Activated CD8-positive, alpha-beta memory T cell treated with anti-CD3 and anti-CD28 coated beads for 1 hour (primary cell): Measurements from ENCODE around the gene LMBR1.

ENCODE experiments used
- DNase-seq, 2 donors: peaks; one replicate each; pipeline ENCODE4 v3.0.0-alpha.2; 2020; ENCODE audit warnings: low read depth in 1 of 2; ENCODE audit errors: extremely low read depth in 1 of 2

Gene LMBR1

DNA sequence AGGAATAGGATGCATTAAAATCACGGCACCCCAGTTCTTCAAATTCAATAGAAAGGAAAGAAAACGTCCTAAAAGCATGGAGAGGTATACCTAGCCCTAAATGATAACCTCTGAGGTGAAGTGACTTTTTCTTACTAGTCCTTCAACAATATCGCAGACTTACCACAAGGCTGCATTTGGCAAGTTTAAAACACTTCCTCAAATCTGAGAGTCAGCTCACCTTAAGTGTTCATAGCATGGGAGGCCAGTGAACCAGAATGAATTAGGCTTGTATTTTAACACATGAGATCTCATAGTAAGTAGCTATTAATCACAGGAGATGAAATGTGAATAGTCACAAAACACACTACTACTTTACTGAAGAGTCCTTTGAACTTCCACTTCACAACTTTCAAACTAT, 128.2 kb downstream of the LMBR1 start:
- no peak for DNase-seq

DNA sequence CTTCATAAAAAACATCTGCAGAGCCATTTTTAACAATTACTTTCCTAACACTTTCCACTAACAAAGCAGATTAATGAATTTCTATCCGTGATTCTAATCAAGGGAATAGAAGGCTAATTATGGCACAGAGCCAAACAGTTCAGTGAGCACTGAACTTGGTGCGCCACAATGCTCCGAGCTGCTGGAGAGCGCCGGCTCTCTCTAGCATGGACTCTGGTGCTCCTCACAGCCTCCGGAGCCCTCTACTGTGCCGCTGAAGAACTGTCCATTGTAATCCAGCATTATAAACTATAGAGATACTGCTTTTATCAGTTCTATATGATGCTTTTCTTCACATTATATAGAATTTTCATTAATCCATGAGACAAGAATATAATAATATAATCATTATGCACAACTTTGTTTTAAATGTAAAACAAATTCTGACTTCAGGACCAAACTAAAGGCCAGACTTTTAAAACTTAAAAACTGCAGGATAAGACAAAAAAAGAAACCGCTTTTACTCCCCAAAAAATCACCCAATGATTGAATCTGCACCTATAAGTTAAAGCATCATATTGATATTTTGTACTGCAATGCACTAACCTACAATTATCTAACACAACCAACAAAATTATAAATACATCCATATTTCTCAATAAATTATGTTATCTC, 128.8 kb downstream of the LMBR1 start:
- no peak for DNase-seq

DNA sequence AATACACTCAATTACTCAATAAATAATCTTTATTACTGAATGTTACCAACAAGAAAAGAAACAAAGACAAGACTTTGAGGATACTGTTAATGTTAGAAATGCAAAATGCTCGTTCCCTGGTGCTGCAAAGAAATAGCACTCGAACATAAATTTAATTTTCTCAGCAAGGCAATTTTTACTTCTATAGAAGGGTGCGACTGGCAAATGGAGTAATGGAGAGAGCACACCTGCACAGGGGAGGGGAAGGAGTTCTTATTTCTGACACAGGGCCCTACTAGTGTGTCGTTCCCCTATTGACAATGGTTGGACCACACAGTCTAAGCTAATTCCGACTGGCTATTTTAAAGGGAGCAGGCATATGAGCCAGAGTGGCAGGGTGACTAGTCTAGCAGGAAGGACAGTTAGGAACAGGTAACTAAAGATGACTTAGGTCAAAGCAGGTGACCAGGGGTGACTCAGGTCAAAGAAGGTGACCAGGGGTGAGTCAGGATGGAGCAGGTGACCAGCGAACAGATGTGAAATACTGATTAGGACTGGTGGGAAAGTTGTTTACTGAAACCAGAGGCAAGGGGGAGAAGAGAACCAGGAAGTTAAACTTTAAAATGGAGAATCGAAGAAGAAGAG, 133.3 kb downstream of the LMBR1 start:
- DNase-seq = no peak

DNA sequence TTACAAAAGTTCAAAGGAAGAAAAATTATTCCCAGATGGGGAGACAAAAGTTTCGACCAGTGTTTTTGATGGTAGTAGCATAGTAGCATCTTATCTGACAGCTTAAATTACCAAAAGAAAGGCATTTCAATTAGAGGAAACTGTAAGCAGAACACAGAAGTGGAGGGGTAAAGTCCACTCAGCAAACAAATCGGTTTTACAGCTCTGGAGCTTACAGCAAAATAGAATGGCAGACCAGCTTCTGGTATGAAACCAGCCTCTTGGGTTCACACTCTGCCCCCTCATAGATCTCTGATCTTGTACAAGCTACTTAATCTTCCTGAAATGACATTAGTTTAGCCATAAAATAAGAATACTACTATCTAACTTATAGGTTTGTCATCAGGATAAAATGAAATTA, 133.8 kb downstream of the LMBR1 start:
- no peak for DNase-seq

DNA sequence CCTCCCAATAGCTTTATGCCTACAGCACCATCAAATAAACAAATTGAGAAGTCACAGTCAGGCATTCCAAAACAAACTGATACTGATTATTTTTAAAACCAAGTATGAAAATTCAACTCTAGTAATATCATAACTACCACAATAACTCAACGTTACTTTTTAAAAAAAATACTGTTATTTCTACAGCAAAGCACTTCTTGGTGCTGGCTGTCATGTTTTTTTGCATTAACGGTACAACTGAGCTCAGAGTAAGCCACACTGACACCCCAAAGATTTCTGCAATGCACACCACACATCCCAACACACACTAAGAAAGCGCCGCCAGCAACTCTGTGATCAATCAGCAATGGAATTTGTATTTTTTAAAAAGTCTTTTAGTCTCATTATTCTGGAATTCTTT, 138.8 kb downstream of the LMBR1 start:
- DNase-seq = no peak

DNA sequence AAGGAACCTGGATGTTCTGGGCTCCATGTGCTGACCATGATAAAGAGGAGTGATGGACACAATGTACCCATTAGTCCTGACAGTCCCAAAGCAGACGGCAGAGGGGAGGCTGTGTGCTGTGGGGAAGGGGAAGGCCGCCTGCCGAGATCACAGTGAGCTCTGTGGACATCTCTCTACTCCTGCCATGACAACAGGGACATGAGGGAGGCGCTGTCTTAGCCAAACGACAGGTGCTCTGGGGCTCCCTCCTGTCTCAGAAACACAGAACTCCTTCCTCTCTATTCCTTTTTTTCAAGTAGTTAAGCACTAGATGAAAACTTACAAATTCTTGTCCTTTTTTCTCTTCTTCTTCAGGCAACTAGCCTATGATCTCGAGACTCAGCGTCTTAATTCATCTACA, 139.4 kb downstream of the LMBR1 start:
- DNase-seq = no peak

DNA sequence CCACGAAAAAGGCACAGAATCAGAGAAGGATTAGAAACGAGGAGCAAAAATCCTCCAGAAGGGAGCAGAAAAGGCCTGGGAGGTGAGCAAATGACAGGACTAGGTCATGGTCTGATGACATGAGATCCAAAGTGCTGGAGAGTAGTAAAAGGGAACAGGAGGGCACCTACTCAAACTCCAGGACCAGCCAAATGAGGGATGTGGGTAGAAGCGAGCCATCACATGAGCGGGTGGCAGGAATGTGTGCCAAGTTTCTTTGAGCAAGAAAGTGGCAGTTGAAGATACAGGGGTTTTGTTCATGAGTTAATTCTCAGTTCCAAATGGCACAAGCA, 139.8 kb downstream of the LMBR1 start:
- no peak for DNase-seq

DNA sequence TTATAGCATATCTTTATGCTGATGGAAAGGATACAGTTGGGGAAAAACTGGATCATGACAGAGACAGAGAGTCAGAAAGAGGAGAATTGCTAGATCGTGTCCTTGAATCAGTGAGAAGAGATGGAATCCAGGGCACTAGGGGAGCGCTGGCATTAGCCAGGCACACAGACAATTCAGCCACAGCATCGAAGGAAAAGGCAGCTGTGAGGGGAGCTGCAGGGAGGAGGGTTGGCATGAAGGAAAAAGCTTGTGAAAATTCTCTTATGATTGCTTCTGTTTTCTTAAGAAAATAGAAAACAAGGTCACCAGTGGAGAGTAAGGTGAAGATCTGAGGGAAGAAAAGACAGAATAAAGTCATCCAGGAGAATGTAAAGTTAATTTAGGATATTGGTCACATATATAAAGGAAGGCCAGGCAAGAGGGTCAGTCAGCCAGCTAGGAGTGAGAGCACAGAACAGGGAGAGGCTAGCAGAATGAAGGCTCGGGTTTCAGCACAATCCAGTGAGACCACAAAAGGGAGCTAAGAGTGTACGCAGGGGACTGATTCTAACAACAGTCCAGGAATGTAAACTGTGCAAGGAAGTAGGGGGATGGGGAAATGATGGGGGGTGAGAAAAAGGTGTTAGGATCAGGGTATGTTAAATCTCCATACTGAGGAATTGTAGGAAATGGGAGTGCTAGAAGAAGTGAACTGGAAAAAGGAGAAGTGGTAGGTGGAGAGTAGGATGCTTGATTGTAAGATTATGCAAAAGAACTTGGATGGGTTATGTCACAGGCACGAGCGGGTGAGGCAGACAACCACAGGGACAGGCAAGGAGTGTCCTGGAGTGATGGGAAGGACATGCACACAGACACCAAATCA, 140.4 kb downstream of the LMBR1 start:
- DNase-seq = no peak

DNA sequence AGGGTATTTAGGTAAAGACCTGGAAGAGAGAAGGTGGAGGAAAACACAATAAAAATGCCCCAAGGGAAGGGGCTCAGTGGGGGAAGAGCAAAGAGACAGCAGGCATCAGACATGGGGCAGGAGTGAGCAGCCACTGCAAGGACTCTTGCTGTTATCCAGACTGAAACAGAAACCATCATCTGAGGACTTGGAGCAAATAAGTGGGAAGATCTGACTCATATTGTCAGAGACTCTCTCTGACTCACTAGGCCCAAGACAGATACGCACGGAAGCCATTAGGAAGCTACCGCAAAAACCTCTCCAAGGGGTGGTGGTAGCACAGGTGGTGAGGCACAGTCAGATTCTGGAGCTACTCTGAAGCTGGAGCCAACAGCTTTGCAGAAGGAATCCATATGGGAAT, 141.7 kb downstream of the LMBR1 start:
- DNase-seq = no peak

DNA sequence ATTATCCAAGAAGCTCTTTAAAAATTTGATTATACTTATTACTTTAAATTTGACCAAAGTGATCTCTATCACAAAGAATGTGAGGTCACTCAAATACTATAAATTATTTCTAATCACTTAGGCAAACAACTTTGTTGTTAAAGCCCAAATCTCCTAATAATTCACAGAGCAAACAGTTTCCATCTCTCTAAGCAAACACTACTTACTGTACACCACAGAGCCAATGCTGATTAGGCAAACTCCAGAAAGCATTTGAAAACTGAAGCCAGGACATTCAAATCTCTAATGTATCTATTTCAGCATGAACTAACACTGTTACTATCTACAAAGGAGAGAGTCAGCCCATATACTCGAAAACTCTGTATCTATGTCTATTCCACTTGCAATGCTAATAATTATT, 145.3 kb downstream of the LMBR1 start:
- DNase-seq = no peak

DNA sequence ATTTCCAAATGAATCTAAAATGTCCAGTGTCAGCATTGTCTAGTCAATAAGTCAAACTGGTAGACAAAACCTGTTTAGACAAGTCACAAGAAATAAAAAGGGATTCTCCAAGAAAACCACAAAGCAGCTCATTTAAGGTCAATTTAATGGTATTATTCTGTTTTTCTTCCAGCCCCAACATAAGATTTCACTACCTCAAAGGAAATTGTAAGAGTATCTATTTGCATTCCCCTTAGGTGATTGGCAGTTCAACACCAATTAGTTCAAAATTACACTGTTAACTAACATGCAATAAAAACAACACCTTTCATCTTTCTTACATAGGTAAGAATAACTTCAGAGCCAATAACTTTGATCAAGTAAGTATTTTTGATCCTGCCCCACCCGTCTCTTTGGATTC, 146.1 kb downstream of the LMBR1 start:
- no peak for DNase-seq

DNA sequence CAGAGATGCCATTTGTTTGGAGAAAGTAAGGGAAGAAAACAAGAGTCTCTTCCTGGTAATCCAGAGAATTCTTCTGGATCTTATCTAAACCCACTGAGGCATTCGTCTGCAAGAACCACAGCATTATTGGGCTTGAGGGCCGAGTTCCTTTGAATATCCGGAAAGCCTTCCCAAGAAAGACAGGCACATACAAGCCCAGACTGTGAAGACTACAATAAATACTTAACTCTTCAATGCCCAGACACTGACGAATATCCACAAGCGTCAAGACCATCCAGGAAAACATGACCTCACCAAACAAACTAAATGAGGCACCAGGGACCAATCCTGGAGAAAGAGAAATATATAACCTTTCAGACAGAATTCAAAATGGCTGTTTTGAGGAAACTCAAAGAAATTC, 153.4 kb downstream of the LMBR1 start:
- no peak for DNase-seq

DNA sequence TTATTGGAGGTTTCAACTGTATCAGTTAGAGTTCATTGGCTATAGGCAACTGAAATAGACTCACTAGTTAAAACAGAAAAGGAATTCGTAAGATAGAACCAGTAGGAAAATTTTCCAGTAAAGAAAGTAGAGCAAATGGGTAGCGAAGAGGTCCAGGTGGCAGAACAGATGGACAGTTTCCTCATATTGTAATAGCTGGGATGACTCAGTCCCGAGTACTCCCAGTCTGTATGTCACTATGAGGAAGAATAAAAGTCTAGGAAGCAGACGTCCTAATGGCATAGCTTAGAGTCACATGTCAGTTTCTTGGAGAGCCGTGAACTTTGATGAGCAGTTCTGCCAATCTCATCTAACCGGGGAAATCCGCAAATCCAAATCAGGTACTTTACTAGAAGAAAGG, 157.1 kb downstream of the LMBR1 start:
- DNase-seq = no peak

DNA sequence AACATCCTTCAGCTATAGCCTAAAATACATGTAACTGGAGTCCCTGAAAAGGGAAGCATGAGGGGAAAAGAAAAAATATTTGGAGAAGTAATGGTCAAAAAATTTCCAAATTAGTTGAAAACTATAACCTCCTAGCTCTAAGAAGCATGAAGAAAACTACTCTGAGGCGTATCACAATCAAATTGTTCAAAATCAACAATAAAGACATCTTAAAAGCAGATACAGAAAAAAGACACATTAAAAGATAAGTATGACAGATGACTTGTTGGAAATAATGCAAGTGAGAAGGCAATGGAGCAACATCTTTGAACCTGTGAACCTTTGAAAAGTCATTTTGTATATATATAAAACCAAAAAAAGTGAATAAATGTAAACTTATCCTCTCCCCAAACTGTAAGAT, 159.3 kb downstream of the LMBR1 start:
- DNase-seq = no peak

DNA sequence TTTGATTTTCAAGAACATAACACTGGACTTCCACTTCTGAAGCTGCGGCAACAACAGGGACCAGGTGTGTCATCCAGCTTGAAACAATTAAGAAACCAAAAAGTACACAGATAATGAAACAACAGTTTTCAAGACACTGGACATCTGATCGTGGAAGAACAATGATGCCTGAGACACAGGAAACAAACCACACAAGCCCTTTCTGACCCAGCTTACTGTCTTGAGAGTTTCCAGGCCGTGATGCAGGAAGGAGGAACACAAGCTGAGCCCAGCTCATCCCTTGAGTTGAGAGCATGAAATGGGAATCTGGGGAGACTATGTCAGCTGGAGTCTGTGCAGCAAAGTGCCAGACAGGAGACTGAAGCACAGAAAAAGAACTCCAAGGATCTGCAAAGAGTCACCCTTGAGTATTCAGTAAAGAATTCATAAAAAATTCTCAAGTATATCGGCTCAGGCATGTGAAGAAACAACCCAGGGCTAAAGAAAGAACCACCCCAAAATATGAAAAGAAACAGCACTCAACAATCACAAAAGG, 160.8 kb downstream of the LMBR1 start:
- no peak for DNase-seq

DNA sequence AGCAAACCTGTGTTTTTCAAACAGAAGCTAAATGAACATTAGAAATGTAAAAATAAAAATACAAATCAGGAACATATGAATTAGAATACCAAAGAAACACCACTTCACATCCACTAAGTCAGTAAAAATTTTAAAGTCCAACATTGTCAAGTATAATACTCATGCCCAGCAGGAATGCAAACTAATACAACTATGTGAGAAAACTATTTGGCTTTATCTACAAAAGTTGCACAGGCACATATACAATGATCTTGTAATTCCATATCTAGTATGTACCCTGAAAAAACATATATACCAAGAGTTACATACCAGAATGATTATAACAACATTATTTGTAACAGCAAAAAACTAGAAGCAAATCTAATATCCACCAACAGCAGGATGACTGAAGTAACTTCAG, 161.3 kb downstream of the LMBR1 start:
- DNase-seq = no peak

DNA sequence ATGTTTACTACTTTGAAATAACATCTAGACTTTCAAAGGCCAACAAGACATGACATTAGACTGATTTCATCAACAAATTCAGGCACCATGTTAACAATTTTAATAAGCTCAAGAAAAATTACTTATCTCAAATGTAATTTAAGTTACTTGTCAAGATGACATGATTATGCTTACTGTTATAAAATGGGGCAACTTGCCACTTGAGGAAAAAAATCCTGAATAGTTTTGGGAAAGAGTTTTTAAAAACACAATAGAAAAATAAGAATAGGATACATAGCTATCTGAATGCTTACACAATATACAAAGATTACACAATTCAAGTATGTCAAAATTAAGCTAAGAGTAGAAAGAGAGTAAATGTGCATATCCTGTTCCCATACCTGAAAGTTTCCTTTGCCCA, 167.0 kb downstream of the LMBR1 start:
- DNase-seq = no peak

DNA sequence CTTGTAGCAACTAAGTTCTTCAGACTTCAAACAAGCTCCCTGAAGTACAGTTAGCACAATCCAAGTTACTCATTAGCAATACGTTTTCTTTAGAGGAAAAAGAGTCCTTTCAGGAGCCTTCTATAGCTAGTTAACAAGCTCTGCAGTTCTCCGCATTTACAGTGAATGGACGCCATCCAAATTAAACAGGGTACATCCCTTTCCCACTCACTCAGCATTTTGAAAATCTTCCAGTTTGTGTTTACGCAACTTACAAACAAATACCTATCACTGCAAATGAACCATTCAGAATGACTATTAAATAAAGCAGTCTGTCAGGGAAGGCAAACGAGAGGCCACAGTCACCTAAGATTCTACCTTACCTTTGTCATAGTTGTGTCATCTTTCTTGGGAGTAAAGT, 167.9 kb downstream of the LMBR1 start:
- no peak for DNase-seq

DNA sequence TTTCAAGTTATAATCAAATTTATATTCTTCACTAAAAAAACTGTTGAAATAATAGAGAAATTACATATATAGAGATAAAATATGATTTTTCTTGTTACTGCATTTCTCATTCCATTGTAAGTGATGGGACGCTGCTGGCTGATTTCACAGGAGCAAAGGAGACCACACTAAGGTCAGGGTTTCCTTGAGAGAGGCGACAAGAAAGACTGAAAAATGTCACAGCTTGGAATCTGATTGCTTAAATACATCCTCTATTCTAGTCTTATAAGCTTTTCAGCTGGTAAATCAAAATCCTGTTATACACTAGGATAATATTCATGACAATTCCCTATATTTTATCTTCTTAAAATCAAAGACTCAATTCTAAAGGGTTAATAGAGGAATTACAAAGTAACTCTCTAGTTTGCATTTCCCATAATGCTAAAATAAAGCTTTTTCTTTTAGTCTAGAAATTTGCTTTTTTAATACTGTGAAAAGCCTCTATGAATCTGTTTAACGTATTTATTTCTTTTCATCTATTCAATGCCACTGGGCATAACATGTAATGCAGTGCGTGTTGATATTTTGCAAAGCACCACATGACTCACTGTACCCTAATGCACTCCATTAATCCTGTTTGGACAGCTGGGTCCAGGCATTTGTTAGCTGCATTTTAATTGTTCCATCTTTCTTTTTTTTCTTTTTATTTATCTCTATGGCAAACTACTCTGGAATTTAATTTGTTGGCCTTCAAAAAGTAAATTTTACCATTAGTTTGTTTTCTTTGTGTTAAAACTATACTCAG, 170.7 kb downstream of the LMBR1 start:
- DNase-seq = no peak

DNA sequence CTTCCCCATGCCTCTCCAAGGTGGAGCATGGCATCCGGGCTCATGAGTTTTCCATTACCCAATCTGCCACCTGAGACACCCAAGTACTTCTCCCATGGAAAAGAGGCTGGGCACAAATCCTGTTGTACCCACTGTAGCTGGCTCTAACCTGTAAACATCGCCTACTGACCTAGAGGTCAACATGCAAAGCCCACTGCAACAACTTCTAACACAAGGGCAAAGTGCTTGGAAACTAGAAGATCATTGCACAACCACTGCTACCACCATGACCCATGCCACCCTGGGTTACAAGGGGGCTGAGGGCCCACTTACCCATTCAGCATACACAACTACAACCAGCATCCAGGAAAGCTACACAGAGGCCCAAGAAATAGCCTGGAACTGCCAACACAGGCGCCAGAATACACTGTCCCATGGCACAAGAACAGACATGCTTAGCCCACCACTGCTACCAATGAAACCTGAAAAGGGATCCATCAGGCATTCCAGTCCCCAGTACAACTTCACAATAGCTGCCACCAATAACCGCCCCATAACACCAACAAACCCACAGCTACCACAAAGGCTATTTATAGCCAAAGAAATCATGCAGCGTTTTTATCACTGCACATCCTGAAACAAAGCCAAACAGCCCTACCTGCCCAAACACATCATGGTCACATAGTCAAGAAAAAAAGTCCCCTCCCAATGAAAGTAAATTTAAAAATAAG, 189.1 kb downstream of the LMBR1 start:
- no peak for DNase-seq

DNA sequence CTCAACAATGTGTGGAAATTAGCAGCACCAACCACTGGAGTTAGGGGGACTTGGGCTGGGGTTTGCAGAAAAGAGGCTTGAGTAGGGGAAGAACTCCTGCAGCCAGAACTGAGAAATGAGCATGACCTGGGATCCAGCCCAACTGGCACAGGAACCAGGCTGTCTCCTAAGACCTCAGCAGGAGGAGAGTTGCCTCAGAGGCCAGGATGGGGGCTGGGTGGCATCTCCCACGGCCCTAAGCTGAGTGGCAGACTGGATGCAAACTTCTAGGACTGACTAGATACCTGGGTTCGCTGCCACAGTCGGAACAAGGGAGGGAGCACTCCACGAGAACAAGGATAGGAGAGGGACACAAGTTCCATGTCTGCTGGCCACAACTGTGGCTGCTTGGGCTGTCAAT, 189.8 kb downstream of the LMBR1 start:
- DNase-seq = no peak
